ENCODE data around the gene UGGT1. TPM values are rescaled to one million over a fixed set of nuclear protein-coding genes. Genes with fewer than 3 reads are reported as not detected.

The UGGT1 gene
- polyA plus RNA-seq, 1 donor: 29.7 TPM

- no peak for DNase-seq
Observed at GRCh38 chr2:128228894-128229293, 137.9 kb downstream of the UGGT1 start.

DNA sequence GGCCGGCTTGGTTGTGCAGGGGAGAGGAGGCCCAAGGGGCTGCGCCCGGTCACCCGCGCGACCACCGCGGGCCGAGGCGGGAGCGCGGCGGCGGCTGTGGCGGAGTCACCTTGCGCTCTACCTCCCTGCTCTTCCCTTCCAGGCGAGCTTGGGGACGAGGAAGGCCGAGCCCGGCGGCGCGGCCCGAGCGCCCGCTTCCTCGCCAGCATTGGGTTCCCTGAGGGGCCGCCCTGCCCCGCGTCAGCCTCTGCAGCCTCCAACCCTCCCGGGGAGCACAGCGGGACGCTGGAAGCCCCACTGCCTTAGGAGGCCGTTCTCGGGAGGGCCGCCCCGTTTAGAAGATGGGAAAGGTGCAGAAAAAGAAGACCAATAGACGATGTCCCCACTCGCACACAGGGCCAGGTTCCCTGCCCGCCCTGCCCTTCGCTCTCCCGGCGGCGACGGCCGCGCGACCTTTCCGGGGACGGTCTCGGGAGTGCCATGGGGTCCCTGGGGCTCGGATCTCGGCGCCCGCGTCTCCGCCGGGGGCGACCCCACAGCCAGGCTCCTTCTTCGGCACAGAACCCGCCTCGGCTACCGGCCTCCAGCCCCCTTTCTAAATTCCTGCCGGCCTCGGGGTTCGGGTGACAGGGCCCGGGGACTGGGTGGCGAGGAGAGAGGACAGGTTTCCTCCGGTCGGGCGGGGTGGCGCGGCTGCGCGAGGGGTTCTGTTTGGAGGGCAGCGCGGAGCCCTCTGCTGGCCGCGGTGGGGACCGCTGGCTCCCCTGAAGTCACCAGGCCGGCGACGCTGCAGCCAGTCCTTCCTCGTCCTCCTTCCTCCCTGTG is 142.2 kb downstream of the UGGT1 start:
- peak; percentile 86 for DNase-seq

DNA sequence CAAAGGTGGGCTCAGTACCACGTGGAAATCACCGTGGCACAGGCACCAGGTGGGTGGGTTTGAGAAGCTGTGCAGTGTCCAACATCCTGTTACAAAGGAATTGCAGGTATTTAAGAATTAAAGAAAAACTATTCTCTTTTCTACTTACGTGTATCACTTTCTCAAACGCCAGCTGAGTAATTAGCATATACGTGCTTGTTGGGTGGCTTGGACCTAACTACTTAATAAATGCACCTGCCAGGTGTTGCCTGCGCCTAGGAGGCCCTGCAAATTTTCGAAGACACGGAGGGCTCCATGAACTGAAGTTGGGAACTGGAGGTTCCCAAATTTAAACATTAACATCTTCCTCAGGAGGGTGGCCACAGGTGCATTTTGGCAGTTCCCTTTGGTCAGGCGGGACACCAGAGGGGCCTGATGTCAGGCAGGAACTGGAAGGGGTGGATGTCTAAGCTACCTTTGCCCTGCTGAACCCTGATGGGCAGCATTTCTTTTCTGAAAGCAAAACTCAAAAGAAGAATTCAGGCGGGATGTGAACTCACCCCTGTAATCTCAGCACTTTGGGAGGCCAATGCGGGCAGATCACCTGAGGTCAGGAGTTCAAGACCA is 142.9 kb downstream of the UGGT1 start:
- DNase-seq: no peak

GRCh38 chr2:128234613-128235012 is 143.6 kb downstream of the UGGT1 start:
- DNase-seq: no peak

GRCh38 chr2:128235581-128235980 is 144.6 kb downstream of the UGGT1 start:
- DNase-seq: no peak

DNA sequence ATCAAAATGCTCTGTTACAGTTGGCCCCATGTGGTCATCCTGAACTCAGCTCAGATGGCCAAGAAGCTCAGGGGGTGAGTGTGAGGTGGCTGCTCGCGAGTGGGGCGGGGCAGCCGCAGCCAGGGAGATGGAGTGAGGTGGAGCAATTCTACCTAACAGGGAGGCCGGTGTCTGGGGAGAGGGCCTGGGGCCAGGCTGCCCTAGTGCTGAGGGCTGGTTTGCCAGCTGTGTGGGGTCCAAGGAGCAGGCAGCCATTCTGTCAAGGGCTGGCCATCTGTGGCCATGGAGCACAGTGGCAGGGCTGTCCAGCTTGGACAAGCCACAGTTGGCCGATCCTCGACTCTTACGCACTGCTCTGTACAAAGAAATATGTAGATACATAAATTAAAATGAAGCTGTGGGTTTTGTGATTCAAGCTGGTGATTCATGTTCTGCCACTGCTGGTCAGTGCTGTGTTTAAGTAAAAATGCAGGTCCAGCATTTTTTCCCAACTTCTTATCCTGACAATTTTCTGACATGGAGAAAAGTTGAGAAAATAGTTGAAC is 145.6 kb downstream of the UGGT1 start:
- no peak for DNase-seq

- no peak for DNase-seq
Observed at GRCh38 chr2:128237081-128237534, 146.1 kb downstream of the UGGT1 start.

GRCh38 chr2:128237911-128238697 is 147.1 kb downstream of the UGGT1 start:
- DNase-seq: no peak

- DNase-seq: no peak
Observed at GRCh38 chr2:128241896-128242295, 150.9 kb downstream of the UGGT1 start.

Other genes with a start within 250 kb of the UGGT1 start
- gene POLR2D, start 233.0 kb upstream of the UGGT1 start, polyA plus RNA-seq (ENCODE audit: insufficient read length): 49.3 TPM
- gene AMMECR1L, start 205.2 kb upstream of the UGGT1 start, polyA plus RNA-seq (ENCODE audit: insufficient read length): 14.8 TPM
- gene SAP130, start 63.1 kb upstream of the UGGT1 start, polyA plus RNA-seq (ENCODE audit: insufficient read length): 12.9 TPM
- 26.8 TPM for gene HS6ST1, start 227.7 kb downstream of the UGGT1 start, polyA plus RNA-seq (ENCODE audit: insufficient read length)